HG03280 (cell line): ENCODE measurements around the gene USP40.

ENCODE experiments used
- ATAC-seq: cut with Tn5 transposase; IDR thresholded peaks from one replicate; pipeline ENCODE4 v1.9.1; 2021; ENCODE audit warnings: mild to moderate bottlenecking, moderate library complexity; ENCODE audit not compliant: unreplicated experiment

Gene USP40

GRCh38 chr2:233501198-233502076, 65.1 kb downstream of the USP40 start:
- no peak for ATAC-seq

GRCh38 chr2:233499928-233500327, 66.7 kb downstream of the USP40 start:
- ATAC-seq = no peak

GRCh38 chr2:233498126-233498525, 68.5 kb downstream of the USP40 start:
- no peak for ATAC-seq

- ATAC-seq = no peak
Measured at GRCh38 chr2:233497692-233498091, 68.9 kb downstream of the USP40 start.

GRCh38 chr2:233495503-233496496, 70.8 kb downstream of the USP40 start:
- no peak for ATAC-seq

- ATAC-seq = no peak
Measured at GRCh38 chr2:233492751-233493150, 73.8 kb downstream of the USP40 start.

GRCh38 chr2:233492078-233492477, 74.5 kb downstream of the USP40 start:
- ATAC-seq = no peak

- no peak for ATAC-seq
Measured at GRCh38 chr2:233491326-233491725, 75.3 kb downstream of the USP40 start.

GRCh38 chr2:233490831-233491230, 75.8 kb downstream of the USP40 start:
- no peak for ATAC-seq

GRCh38 chr2:233489666-233490065, 76.9 kb downstream of the USP40 start:
- no peak for ATAC-seq

- no peak for ATAC-seq
Measured at GRCh38 chr2:233489143-233489542, 77.4 kb downstream of the USP40 start.

GRCh38 chr2:233487748-233488345, 78.7 kb downstream of the USP40 start:
- no peak for ATAC-seq

GRCh38 chr2:233486778-233487552, 79.6 kb downstream of the USP40 start:
- ATAC-seq = no peak

- no peak for ATAC-seq
Measured at GRCh38 chr2:233486357-233486756, 80.2 kb downstream of the USP40 start.

GRCh38 chr2:233485726-233486125, 80.9 kb downstream of the USP40 start:
- ATAC-seq = no peak

GRCh38 chr2:233482616-233483015, 84.0 kb downstream of the USP40 start:
- no peak for ATAC-seq

GRCh38 chr2:233481368-233482142, 85.0 kb downstream of the USP40 start:
- ATAC-seq = no peak

GRCh38 chr2:233480490-233481202, 85.9 kb downstream of the USP40 start:
- no peak for ATAC-seq
